Activated CD8-positive, alpha-beta T cell treated with anti-CD3 and anti-CD28 coated beads for 36 hours (primary cell): Measurements from ENCODE around the gene MFSD8. TPM values are rescaled to one million over a fixed set of nuclear protein-coding genes. Genes with fewer than 3 reads are reported as not detected.

Experiments used
- ATAC-seq: fragments of 200-7000 bp; cut with Tn5 transposase; one replicate; pipeline ENCODE4 v1.10.0; 2021; ENCODE audit warnings: mild to moderate bottlenecking, moderate library complexity
- CTCF ChIA-PET: fragments of 350-600 bp; sonication (Branson Sonifier 250); formaldehyde crosslinking; loops from one replicate; lab custom pipeline; 2021; ENCODE audit warnings: antibody characterized with exemption; lab: Charles Lee
- POLR2A ChIA-PET: fragments of 350-600 bp; sonication (Branson Sonifier 250); formaldehyde crosslinking; loops from one replicate; lab custom pipeline; 2021; ENCODE audit warnings: antibody characterized with exemption; lab: Charles Lee
- DNase-seq: peaks from one replicate; pipeline ENCODE4 v3.0.0-alpha.2; 2020
- H3K27ac Mint-ChIP-seq: one replicate; pipeline ENCODE4 v1.8.0; 2021; ENCODE audit warnings: mild to moderate bottlenecking, mixed read lengths
- H3K27me3 Mint-ChIP-seq: one replicate; pipeline ENCODE4 v1.8.0; 2021; ENCODE audit warnings: mixed read lengths
- H3K36me3 Mint-ChIP-seq: one replicate; pipeline ENCODE4 v1.8.0; 2021; ENCODE audit warnings: low read depth, mixed read lengths
- H3K4me1 Mint-ChIP-seq: one replicate; pipeline ENCODE4 v1.8.0; 2021; ENCODE audit warnings: low read depth, mixed read lengths
- H3K4me3 Mint-ChIP-seq: one replicate; pipeline ENCODE4 v1.8.0; 2021; ENCODE audit warnings: mild to moderate bottlenecking, moderate library complexity, mixed read lengths
- H3K9me3 Mint-ChIP-seq: one replicate; pipeline ENCODE4 v1.8.0; 2021; ENCODE audit warnings: mixed read lengths
- CTCF ChIP-seq: fragments of 200-600 bp; IDR thresholded peaks from one replicate; pipeline ENCODE4 v1.8.0; 2022; ENCODE audit warnings: antibody characterized with exemption, mild to moderate bottlenecking
- intact Hi-C: fragments of 100-400 bp; cut with micrococcal nuclease; formaldehyde crosslinking; loops from one replicate; pipeline ENCODE4 v1.10.0; 2022
- total RNA-seq, 2 experiments: library from RNA; stranded (reverse); gene quantifications; one replicate each; pipeline ENCODE4 v1.2.3, GENCODE V29; 2021

MFSD8 gene
- total RNA-seq, 2 experiments from 2014 or later, result 12.5 to 14.2 TPM

GRCh38 chr4:127995776-127996175 is 30.8 kb upstream of the MFSD8 start:
- H3K4me1 Mint-ChIP-seq, result peaks cover 22% of the 10 kb centered on the region
- no peak overlapping the region for H3K4me3 Mint-ChIP-seq
- no peak for TF ChIP-seq CTCF
- peaks cover 42% of the 10 kb centered on the region for H3K36me3 Mint-ChIP-seq
- H3K27me3 Mint-ChIP-seq, result no peaks in the 10 kb centered on the region
- ATAC-seq (no peak), DNase-seq (no peak)
- peaks cover 11% of the 10 kb centered on the region for H3K9me3 Mint-ChIP-seq
- intact Hi-C loops, result no loop called here
- no peak overlapping the region for H3K27ac Mint-ChIP-seq
- CTCF ChIA-PET, result no interaction called here
- POLR2A ChIA-PET, result no interaction called here

- Mint-ChIP-seq H3K27ac (no peak overlapping the region), H3K27me3 (no peaks in the 10 kb centered on the region), H3K36me3 (peaks cover 36% of the 10 kb centered on the region), H3K4me1 (peaks cover 18% of the 10 kb centered on the region), H3K4me3 (no peak overlapping the region), H3K9me3 (peaks cover 3% of the 10 kb centered on the region)
- no peak for TF ChIP-seq CTCF
- no peak for ATAC-seq
- DNase-seq, result no peak
- intact Hi-C loops, result no loop called here
- ChIA-PET CTCF (no interaction called here), POLR2A (interaction anchor here (1.2 kb wide), 1 partner anchor 19 kb away, joined by 3 read pairs; no protein-coding TSS in a partner anchor)
Measured at GRCh38 chr4:127993151-127993550, 28.2 kb upstream of the MFSD8 start.

- intact Hi-C loops, result no loop called here
- DNase-seq, result no peak
- H3K27me3 Mint-ChIP-seq, result no peaks in the 10 kb centered on the region
- H3K36me3 Mint-ChIP-seq, result peaks cover 22% of the 10 kb centered on the region
- peaks cover 5% of the 10 kb centered on the region for H3K4me1 Mint-ChIP-seq
- POLR2A ChIA-PET, result no interaction called here
- H3K4me3 Mint-ChIP-seq, result no peak overlapping the region
- no peaks in the 10 kb centered on the region for H3K9me3 Mint-ChIP-seq
- no peak overlapping the region for H3K27ac Mint-ChIP-seq
- ATAC-seq, result no peak
- TF ChIP-seq CTCF, result no peak
- CTCF ChIA-PET, result no interaction called here
Measured at GRCh38 chr4:127988638-127989037, 23.7 kb upstream of the MFSD8 start.

- POLR2A ChIA-PET, result no interaction called here
- Mint-ChIP-seq H3K27me3 (no peaks in the 10 kb centered on the region), H3K36me3 (peaks cover 18% of the 10 kb centered on the region), H3K4me1 (no peaks in the 10 kb centered on the region), H3K4me3 (no peak overlapping the region), H3K9me3 (no peaks in the 10 kb centered on the region), H3K27ac (no peak overlapping the region)
- CTCF ChIA-PET, result interaction anchor here (0.7 kb wide), 1 partner anchor 58 kb away, joined by 3 read pairs; no protein-coding TSS in a partner anchor
- no peak for TF ChIP-seq CTCF
- ATAC-seq (no peak), DNase-seq (no peak)
- intact Hi-C loops, result no loop called here
Measured at GRCh38 chr4:127985989-127986388, 21.0 kb upstream of the MFSD8 start.

GRCh38 chr4:127982445-127982844 is 17.5 kb upstream of the MFSD8 start:
- ATAC-seq, result no peak
- intact Hi-C loops, result no loop called here
- Mint-ChIP-seq H3K9me3 (no peaks in the 10 kb centered on the region), H3K27ac (no peak overlapping the region), H3K36me3 (peaks cover 12% of the 10 kb centered on the region), H3K4me3 (no peak overlapping the region), H3K4me1 (no peaks in the 10 kb centered on the region), H3K27me3 (no peaks in the 10 kb centered on the region)
- TF ChIP-seq CTCF, result no peak
- CTCF ChIA-PET, result no interaction called here
- POLR2A ChIA-PET, result interaction anchor here (0.6 kb wide), 1 partner anchor 52 kb away, joined by 3 read pairs; no protein-coding TSS in a partner anchor
- DNase-seq, result no peak
